Left renal pelvis (tissue), 4 donors: ENCODE measurements around the gene LBHD2. TPM values are rescaled to one million over a fixed set of nuclear protein-coding genes. Genes with fewer than 3 reads are reported as not detected.
"Not testable (repeated sequence)": the region's sequence is repeated elsewhere in the genome, so short reads cannot be mapped to it uniquely, and the experiment has no call there.

Experiments
- DNase-seq, 4 donors: peaks; one replicate each; pipeline ENCODE4 v3.0.0-alpha.2; 2013; ENCODE audit warnings: low read depth in 4 of 4, low spot score in 3 of 4
- polyA plus RNA-seq, 4 donors: library from polyadenylated mRNA; unstranded; fragments of 120-200 nt; gene quantifications; one replicate each; pipeline ENCODE4 v1.2.1, GENCODE V29; 2013; ENCODE audit not compliant: insufficient read length in 4 of 4

Gene LBHD2
- not detected for polyA plus RNA-seq

DNA sequence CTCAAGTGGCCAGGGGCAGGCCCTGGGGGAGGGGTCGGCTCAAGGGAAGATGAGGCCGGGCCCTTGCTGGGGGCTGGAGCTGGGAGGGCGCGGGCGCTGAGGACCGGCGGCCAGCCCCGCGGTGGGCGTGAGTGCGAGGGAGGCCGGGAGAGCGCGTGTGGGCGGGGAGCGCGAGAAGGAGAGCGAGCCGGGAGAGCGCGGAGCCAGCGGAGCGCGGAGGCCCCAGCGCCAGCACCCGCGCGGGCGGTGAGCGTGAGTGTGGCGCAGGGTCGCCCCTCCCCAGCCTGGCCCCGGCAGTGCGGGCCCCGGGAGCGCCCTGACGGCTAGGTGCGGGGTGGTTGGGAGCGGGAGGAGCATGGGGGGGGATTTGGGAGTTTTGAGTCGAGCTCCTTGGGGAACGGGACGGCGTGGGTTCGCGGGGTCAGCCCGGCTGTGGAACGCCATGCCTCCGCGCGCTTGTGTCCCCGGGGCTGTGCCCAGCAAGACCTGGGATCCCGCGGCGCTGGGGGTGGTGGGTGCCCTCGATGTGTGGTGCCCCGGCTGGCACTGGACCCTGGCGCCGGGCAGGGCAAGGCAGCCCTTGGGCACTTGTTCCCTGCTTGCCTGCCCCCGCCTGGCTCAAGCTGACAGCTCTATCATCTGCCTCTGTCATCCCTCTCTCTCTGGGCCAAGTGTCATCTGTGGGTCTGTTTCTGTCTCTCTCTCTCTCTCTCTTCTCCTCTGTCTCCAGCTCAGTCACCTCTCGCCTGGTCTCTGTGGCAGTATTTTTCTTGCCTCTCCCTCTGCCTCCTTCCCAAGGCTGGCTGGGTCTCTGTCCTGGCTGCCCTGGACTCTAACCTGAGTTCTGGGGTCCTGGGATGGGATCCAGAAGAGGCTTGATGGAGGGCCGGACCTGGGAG lies at the start of gene LBHD2:
Gene LBHD2 (plus strand): TSS at position 190 of the 899 bp plus-strand sequence. CDS start 1,803 bp downstream, outside the sequence.
- DNase-seq: no peak

- no peak for DNase-seq
Measured at GRCh38 chr14:103041464-103041863, 42.5 kb upstream of the LBHD2 start.

GRCh38 chr14:103043257-103044015 lies 40.6 kb upstream of the LBHD2 start:
- DNase-seq: no peak

DNA sequence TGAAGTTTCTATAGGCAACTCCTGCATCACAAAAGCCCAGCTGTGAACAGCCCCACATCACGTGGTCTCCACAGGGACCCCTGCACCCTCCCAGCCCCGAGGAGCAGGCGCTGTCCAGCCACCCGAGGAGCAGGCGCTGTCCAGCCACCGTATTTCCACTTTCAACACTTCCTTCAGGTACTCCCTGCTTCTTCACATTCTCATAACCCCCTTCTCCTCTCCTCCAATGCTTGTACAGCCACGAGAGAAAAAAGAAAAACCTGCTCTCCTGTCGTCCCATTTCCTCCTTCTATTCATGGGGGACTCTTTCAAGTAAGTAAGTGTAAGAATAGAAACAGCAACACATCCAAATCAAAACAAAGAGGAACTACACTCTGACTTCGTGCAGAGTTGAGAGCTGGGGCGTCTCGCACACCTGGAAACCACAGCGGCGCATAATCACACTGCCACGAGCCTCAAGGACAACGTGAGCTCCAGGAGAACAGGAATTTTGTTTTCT lies 38.6 kb upstream of the LBHD2 start:
- no peak for DNase-seq

GRCh38 chr14:103047453-103047852 lies 36.6 kb upstream of the LBHD2 start:
- DNase-seq: not testable (repeated sequence)

DNA sequence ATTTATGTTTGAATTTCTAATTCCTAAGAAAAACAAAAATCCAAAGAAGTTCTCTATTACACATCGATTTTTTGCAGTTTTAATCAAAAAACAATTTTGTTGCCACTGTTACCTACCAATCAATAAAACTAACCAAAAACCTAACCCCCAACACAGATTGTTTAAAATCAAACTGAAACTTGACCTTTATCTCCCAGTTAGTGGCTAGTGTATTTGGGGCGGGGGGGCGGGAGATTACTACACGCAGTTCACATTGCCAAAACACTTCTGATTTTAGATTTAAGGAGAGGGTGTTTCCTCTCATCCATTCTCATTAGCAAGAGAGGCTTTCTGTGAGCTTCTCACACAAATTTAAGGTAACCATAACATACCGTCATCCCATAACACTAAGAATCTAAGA lies 33.1 kb upstream of the LBHD2 start:
- DNase-seq: no peak

DNA sequence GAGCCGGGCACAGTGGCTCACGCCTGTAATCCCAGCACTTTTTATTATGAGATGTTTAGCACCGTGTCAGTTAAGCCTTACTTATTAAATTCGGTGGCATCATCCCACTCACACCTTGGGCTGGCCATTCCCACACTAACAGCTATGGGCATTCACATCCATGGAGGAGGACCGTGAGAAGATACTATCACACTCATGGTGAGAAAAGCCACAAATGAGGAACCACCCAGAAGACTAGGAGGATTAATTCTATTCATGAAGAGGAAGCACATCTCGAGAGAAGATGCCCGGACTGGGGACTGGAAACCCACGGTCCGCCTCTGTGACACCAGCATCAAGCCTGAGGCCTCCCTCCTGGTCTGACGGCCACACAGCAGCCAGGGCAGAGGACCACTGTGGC lies 31.6 kb upstream of the LBHD2 start:
- DNase-seq: no peak

DNA sequence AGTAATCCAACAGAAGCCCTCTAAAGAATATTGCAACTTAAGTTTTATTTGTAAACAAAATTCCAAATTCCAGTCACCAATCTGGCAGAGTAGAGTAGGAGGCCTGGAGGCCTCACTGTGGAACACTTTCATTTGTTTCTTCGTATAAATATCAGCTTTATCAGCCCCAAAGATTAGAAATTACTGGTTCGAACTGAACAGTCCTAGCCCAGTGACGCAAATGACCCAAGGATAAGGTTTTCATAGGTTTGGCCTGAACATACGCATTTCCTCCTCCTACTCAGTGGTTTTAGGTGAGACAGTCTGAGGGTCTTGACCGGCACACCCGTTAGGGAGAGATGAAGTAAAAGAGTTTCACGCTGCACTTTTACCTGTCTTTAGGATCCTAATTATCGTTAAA lies 28.3 kb upstream of the LBHD2 start:
- no peak for DNase-seq

DNA sequence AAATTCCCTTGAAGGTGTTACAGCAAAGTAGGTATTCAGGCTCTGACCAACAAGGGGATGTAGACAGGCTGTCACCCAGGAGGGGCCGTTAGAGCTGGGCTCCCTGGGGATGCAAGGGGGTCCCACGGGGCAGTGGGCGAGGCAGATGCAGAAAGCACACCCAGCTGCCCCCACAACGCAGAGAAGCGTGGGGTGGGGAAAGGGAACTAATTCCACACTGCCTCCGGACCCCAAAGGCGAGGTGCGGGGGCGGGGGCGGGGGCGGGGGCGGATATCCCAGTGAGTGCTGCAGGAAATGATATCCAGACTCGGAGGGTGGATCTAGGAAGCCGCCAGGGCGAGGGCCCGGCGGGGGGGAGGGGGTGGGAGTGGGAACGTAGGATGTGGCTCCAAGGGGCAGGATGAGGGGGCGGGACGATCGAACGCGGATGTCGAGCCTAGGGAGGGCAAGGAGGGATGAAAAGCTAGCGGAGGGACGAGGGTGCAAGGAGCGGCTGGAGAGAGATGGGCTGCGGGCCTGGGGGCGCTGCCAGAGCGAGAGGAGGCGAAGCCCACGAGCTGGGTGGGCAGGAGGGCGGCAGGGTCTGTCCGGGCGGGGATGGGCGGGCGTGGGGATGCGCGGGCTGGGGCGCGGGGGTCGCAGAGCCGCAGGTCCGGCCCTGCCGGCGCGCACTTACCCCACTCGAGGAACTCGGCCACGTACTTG lies 27.5 kb upstream of the LBHD2 start:
- DNase-seq: peak in 1 of 4 donors; percentile 45

GRCh38 chr14:103057028-103057371 lies 27.0 kb upstream of the LBHD2 start:
- DNase-seq: no peak

DNA sequence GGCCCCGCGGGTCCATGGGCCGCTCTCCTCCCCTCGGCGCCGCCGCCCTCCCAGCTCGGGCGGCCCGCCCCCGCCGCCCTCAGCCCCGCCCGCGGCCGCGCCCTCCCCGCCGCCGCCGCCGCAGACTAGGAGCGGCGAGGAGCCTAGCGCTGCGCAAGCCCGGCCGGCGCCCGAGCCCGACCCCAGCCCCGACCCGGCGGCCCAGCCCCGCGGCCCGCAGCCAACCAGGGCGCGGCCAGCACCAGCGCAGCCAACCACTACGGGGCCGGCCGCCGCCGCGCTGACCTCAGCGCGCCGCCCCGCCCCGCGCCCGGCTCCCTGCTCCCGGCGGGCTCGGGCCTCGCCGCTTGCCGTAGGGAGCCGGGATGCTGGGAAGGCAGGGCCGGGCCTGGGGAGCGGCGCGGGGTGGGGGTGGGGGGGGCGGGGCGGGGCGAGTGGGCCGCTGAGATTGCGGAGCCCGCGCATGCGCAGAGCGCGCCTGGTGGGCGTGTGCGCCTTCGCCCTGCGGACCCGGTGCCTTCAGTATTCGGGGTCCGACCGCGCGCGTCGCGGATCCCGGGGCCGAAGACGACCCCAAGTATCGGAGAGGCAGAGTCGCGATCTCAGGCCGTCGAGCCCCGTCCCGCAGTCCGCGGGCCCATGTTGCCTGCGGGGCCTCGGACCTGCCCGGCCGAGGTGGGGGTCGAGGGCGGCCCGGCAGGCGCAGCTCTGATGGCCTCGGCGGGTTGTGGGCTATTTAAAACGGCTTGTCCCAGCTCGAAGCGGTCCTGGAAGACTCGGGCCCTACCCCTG lies 26.4 kb upstream of the LBHD2 start, which contains the start of gene CDC42BPB:
Gene CDC42BPB (minus strand): TSS at position 178 of the 792 bp plus-strand sequence. CDS start 376 bp downstream, outside the sequence.
- DNase-seq: peak; percentile 62 to 86 (median 83)

- no peak for DNase-seq
Measured at GRCh38 chr14:103058164-103059055, 25.6 kb upstream of the LBHD2 start.

- DNase-seq: no peak
Measured at GRCh38 chr14:103059556-103059955, 24.5 kb upstream of the LBHD2 start.

GRCh38 chr14:103061482-103061976 lies 22.5 kb upstream of the LBHD2 start:
- DNase-seq: no peak

- DNase-seq: no peak
Measured at GRCh38 chr14:103064436-103064835, 19.6 kb upstream of the LBHD2 start.

- DNase-seq: no peak
Measured at GRCh38 chr14:103064978-103065377, 19.0 kb upstream of the LBHD2 start.

DNA sequence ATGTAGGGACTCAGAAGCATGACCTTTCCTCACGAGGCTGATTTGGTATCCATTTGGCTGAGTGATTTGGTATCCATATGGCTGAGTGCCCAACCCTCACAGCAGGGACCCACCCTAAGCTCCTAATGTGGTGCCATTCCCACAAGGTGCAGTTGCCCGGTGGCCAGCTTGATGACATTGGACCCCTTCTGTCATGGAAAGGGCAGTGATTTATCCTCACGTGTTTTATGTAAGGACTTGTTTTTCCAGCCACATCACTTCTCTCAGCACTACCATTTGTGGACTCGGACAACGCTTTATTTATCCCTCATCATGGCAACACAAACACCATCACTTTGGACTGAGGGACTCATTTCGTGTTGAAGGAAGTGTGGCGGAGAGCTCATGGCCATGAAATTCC lies 18.1 kb upstream of the LBHD2 start:
- DNase-seq: no peak

- DNase-seq: no peak
Measured at GRCh38 chr14:103066399-103066798, 17.6 kb upstream of the LBHD2 start.
